Neural progenitor cell (in vitro differentiated cells): ENCODE measurements around the gene DLG2.
"Not testable (repeated sequence)": the region's sequence is repeated elsewhere in the genome, so short reads cannot be mapped to it uniquely, and the experiment has no call there.

Experiments
- EZH2 ChIP-seq: fragments of 200-600 bp; sonication (generic); IDR thresholded peaks from 2 replicates; pipeline ENCODE4 v1.6.1; 2017; ENCODE audit warnings: antibody characterized with exemption, mild to moderate bottlenecking, moderate library complexity
- EZH2phosphoT487 ChIP-seq: fragments of 200-600 bp; sonication (generic); IDR thresholded peaks from 2 replicates; pipeline ENCODE4 v1.6.1; 2017; ENCODE audit warnings: antibody characterized with exemption
- TF ChIP-seq, protein P1 (sequence below): fragments of 200-600 bp; sonication (generic); IDR thresholded peaks from 2 replicates; pipeline ENCODE4 v1.5.1; 2017; ENCODE audit warnings: antibody characterized with exemption, mild to moderate bottlenecking

DNA sequence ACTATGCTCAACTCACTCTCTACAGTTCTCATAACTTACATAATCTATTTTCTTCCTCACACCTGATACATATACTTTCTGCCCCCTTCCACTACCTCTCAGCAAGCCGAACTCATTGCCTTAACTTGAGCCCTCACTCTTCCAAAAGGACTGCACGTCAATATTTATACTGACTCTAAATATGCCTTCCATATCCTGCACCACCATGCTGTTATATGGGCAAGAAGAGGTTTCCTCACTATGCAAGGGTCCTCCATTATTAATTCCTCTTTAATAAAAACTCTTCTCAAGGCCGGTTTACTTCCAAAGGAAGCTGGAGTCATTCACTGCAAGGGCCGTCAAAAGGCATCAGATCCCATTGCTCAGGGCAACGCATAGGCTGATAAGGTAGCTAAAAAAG lies 2204.5 kb downstream of the DLG2 start:
- TF ChIP-seq, protein P1, sequence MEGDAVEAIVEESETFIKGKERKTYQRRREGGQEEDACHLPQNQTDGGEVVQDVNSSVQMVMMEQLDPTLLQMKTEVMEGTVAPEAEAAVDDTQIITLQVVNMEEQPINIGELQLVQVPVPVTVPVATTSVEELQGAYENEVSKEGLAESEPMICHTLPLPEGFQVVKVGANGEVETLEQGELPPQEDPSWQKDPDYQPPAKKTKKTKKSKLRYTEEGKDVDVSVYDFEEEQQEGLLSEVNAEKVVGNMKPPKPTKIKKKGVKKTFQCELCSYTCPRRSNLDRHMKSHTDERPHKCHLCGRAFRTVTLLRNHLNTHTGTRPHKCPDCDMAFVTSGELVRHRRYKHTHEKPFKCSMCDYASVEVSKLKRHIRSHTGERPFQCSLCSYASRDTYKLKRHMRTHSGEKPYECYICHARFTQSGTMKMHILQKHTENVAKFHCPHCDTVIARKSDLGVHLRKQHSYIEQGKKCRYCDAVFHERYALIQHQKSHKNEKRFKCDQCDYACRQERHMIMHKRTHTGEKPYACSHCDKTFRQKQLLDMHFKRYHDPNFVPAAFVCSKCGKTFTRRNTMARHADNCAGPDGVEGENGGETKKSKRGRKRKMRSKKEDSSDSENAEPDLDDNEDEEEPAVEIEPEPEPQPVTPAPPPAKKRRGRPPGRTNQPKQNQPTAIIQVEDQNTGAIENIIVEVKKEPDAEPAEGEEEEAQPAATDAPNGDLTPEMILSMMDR = not testable (repeated sequence)
- TF ChIP-seq EZH2, EZH2phosphoT487: not testable (repeated sequence)
